GM19351 (cell line): ENCODE data around the gene SLC25A46.
"Not testable (repeated sequence)": the region's sequence is repeated elsewhere in the genome, so short reads cannot be mapped to it uniquely, and the experiment has no call there.

ENCODE experiments used
- ATAC-seq: cut with Tn5 transposase; IDR thresholded peaks from one replicate; pipeline ENCODE4 v1.9.1; 2021; ENCODE audit warnings: mild to moderate bottlenecking, moderate library complexity; ENCODE audit not compliant: unreplicated experiment

The SLC25A46 gene

DNA sequence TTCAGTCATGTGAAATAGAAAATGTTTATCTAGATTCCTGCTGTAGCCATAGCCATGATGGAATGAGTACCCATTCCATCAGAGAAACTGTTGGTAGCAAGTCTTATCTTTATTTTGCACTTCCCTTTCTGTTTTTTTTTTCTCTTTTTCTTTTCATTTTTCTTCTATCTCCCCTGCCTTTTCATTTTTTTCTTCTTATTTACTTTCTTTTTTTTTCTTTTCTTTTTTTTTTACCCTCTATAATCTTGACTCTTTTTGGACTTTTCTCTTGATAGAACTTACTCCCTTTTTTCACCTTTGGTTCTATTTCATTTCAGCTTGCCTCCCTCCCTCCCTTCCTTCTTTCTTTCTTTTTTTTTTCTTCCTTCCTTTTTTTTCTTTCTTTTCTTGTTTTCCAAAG, 15.4 kb downstream of the SLC25A46 start:
- ATAC-seq, result no peak

DNA sequence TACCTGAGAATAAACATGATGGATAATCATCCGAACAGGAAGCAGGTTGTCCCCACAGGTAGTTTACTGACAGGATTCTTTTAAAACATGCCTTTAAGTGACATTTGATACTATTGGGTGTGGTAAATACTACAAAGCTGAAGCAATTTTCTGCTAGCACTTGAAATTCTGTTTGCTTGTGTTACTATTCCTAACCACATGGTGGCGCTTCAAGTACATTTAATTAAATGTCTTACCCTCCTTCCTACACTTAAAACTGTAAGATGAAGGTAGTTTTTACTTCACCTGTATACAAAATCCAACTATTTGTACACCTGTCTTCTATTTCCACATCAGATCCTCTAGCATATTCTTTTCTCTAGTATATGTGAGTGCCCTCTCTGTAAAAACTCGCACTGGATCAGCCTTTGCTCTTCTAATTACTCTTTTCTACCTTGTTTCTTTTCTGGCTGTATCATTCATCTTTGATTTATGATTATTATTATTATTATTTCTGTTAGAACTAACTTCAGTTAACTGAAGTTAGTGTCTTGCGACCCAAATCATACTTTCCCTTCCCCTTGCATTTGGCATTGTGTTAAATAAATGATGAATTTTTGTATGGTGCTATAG, 18.4 kb downstream of the SLC25A46 start:
- ATAC-seq, result no peak

DNA sequence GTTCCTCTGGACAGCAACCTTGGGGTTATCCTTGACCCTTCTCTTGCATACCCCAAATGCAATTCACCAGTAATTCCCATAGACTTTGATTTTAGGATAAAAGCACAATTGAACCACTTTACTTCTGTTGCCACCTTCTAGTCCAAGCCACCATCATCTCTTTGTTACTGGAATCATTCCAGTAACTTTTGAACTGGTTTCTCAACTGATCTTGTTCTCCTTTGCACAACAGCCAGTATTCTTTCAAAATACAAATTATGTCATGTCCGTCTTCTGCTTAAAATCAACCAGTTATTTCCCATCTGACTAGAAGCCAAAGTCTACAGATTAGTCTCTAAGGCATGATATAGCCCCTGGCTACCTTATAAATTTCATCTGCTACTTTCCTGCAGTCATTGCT, 21.4 kb downstream of the SLC25A46 start:
- no peak for ATAC-seq

DNA sequence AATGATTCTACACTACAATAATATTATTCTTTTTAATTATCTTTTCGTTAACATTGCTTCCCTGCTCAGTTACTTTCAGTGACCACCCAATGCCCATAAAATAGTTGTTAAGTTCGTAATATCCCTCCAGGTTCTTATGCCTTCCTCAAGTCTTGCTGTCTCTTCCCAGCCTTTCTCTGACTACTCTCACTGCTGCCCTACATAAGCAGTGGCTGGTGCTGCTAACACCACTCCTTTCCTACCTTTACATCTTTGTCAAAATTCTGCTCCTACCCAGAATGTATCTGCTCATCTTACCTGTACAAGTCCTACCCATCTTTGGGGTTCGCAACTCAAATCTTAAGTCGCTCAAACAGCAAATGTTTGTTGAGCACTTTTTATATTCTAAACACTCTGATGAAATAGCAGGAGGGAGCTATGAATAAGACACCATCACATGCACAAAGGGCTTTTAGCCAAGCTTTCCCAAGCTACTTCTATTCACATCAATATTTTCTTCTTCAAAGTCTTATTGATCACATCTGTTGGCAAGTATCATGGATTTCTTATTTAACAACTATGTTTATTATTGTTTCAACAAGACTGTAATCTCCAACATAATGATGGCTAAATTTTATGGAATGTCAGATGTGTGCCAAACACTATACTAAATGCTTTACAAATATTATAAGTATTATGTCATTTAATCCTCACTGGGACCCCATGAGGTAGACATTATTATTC, 29.5 kb downstream of the SLC25A46 start:
- no peak for ATAC-seq

GRCh38 chr5:110769000-110769681, 30.3 kb downstream of the SLC25A46 start:
- ATAC-seq, result no peak

DNA sequence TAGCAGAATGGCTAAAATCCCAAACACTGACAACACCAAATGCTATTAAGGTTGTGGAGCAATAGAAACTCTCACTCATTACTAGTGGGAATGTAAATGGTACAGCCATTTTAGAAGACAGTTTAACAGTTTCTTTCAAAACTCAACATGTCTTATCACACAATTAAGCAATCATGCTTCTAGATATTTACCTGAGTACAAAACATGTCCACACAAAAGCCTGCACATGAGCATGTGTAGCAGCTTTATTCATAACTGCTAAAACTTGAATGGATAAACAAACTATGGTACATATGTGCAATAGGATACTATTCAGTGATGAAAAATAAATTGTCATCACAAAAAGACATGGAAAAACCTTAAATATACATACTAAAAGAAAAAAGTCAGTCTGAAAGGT, 31.5 kb downstream of the SLC25A46 start:
- no peak for ATAC-seq

GRCh38 chr5:110784901-110785300, 46.1 kb downstream of the SLC25A46 start:
- no peak for ATAC-seq

GRCh38 chr5:110785356-110785755, 46.5 kb downstream of the SLC25A46 start:
- no peak for ATAC-seq

- not testable (repeated sequence) for ATAC-seq
These were observed 49.2 kb downstream of the SLC25A46 start for GRCh38 chr5:110788006-110788405.

GRCh38 chr5:110790673-110791072, 51.9 kb downstream of the SLC25A46 start:
- no peak for ATAC-seq

DNA sequence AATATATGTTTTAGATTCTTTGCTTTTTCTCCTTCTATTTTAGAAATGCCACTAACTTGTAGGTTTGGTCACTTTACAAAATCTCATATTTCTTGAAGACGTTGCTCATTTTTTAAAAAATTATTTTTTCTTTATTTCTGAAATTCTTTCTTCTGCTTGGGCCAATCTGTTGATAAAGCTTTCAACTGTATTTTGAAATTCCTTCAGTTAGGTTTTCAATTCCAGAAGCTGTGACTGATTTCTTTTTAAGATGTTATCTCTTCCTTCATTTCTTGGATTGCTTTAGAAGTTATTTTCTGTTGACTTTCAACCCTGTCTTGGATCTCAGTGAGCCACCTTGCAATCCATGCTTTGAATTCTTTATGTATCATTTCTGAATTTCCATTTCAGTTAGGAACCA, 64.2 kb downstream of the SLC25A46 start:
- no peak for ATAC-seq

DNA sequence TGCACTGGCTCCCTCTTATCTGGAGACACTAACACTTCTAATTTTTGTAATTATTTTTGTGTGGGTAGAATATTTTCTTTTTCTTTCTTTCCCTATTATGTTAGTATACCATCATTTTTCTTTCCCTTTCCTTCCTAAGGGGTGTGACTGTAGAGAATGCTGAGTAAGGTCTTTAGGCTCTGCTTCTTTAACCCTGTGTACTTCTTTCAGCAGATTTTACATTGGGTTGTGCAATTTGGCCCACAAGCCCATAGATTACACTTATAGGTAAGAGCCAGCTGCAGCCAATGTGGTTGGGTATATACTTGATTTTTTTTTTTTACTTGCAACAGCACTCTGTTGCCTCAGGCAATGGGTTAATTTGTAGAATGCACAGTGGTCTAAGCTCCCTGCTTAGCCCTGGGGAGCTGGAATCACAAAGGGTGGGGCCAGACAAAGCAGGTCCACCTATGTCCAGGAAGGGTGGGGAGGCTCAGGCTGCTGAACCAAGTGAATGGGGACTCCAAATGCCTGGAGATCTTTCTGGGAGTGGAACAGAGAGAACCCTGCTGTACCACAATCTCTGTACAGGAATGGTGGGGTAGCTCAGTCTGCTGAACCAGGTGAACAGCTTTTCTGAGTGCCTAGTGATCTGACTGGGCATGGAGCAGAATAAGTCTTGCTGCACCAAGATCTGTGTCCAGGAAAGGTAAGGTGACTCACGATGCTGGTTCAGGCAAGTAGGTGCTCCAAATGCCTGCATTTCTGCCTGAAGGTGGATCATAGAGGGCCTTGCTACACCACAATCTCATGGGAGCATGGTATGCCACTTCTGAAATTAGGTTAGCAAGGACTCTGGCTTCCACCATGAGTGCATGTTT, 64.9 kb downstream of the SLC25A46 start:
- no peak for ATAC-seq

DNA sequence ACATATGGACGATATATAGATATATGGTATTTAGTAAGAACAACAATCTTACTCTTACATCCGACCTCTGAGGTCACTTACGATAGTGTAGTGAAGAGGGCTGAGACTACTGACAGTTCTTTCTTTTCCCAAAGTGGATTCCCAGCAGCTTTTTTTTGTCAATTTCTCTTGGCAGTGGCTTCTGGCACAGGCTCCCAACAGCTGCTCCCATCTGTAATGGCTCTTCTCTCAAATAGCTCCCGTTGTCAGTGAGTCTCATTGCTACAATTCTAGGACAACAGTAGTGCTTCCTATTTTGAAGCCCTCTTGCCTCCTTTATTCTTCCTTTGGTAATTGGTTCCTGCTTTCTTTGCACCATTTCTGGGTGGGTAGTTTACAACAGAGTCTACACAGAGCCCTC, 68.4 kb downstream of the SLC25A46 start:
- no peak for ATAC-seq

GRCh38 chr5:110809006-110809405, 70.2 kb downstream of the SLC25A46 start:
- ATAC-seq, result no peak
